DND-41 (cell line): ENCODE data around the gene TBL1X.
"Not testable (repeated sequence)": the region's sequence is repeated elsewhere in the genome, so short reads cannot be mapped to it uniquely, and the experiment has no call there.

ENCODE experiments used
- ATAC-seq: fragments of 200-7000 bp; cut with Tn5 transposase; 3 replicates; pipeline ENCODE4 v1.9.1; 2021; ENCODE audit warnings: low read depth; ENCODE audit not compliant: insufficient read depth
- DNase-seq: peaks from one replicate; pipeline ENCODE4 v3.0.0-alpha.2; 2020
- H2AFZ ChIP-seq: 2 replicates; pipeline ENCODE4 v1.6.0; 2012; ENCODE audit warnings: low read depth, low read length
- H3K27ac ChIP-seq: 2 replicates; pipeline ENCODE4 v1.5.1; 2012; ENCODE audit warnings: low read length, inconsistent platforms
- H3K27me3 ChIP-seq: fragments of 200-600 bp; sonication (generic); 2 replicates; pipeline ENCODE4 v1.6.0; 2012; ENCODE audit warnings: low read length, mild to moderate bottlenecking, inconsistent platforms; ENCODE audit not compliant: insufficient read depth, poor library complexity
- H3K36me3 ChIP-seq: 2 replicates; pipeline ENCODE4 v1.5.1; 2012; ENCODE audit warnings: low read length, inconsistent platforms; ENCODE audit not compliant: insufficient read depth
- H3K4me1 ChIP-seq: 2 replicates; pipeline ENCODE4 v1.5.1; 2012; ENCODE audit warnings: mild to moderate bottlenecking, low read length; ENCODE audit not compliant: insufficient read depth
- H3K4me2 ChIP-seq: 2 replicates; pipeline ENCODE4 v1.6.0; 2012; ENCODE audit warnings: mild to moderate bottlenecking, moderate library complexity, low read length, inconsistent platforms; ENCODE audit not compliant: insufficient read depth
- H3K4me3 ChIP-seq, 2 experiments: fragments of 200-600 bp in 1 of 2; shearing (Covaris generic) in 1 of 2; 2 replicates each; pipeline ENCODE4 v1.5.1; 2012 to 2016; ENCODE audit warnings: inconsistent platforms in 2 of 2, low read length in 2 of 2, mild to moderate bottlenecking in 2 of 2, low read depth in 1 of 2, moderate library complexity in 1 of 2
- H3K79me2 ChIP-seq: 2 replicates; pipeline ENCODE4 v1.6.0; 2012; ENCODE audit warnings: low read length, inconsistent platforms; ENCODE audit not compliant: insufficient read depth
- H3K9ac ChIP-seq: 2 replicates; pipeline ENCODE4 v1.6.0; 2012; ENCODE audit warnings: low read depth, mild to moderate bottlenecking, inconsistent platforms, low read length, moderate library complexity
- H3K9me3 ChIP-seq: 2 replicates; pipeline ENCODE4 v1.5.1; 2012; ENCODE audit warnings: low read length, moderate library complexity, mild to moderate bottlenecking, inconsistent platforms; ENCODE audit not compliant: insufficient read depth, severe bottlenecking
- H4K20me1 ChIP-seq: 2 replicates; pipeline ENCODE4 v1.6.0; 2012; ENCODE audit warnings: low read length; ENCODE audit not compliant: insufficient read depth
- CTCF ChIP-seq: IDR thresholded peaks from 2 replicates; pipeline ENCODE4 v1.5.1; 2012; ENCODE audit warnings: borderline replicate concordance, low read length, moderate library complexity, mild to moderate bottlenecking; ENCODE audit not compliant: poor library complexity, severe bottlenecking; ENCODE audit errors: extremely low read depth
- EZH2 ChIP-seq: IDR thresholded peaks from 3 replicates; pipeline ENCODE4 v1.6.1; 2012; ENCODE audit warnings: borderline replicate concordance, low read depth, mild to moderate bottlenecking, moderate library complexity, low read length, inconsistent platforms; ENCODE audit not compliant: severe bottlenecking

TBL1X gene

GRCh38 chrX:9431281-9431680 lies 33.6 kb upstream of the TBL1X start:
- no peaks in the 10 kb centered on the region for H3K4me1 ChIP-seq
- TF ChIP-seq EZH2 = no peak
- TF ChIP-seq CTCF = no peak
- no peaks in the 10 kb centered on the region for H3K79me2 ChIP-seq
- H3K27ac ChIP-seq = no peak overlapping the region
- H3K4me3 ChIP-seq = no peak overlapping the region
- ATAC-seq (no peak), DNase-seq (no peak)
- H3K4me2 ChIP-seq = no peak overlapping the region
- H3K9ac ChIP-seq = no peak overlapping the region
- H3K36me3 ChIP-seq = no peaks in the 10 kb centered on the region
- H3K27me3 ChIP-seq = no peaks in the 10 kb centered on the region
- no peaks in the 10 kb centered on the region for H3K9me3 ChIP-seq
- H4K20me1 ChIP-seq = no peaks in the 10 kb centered on the region
- no peak overlapping the region for H2AFZ ChIP-seq

DNA sequence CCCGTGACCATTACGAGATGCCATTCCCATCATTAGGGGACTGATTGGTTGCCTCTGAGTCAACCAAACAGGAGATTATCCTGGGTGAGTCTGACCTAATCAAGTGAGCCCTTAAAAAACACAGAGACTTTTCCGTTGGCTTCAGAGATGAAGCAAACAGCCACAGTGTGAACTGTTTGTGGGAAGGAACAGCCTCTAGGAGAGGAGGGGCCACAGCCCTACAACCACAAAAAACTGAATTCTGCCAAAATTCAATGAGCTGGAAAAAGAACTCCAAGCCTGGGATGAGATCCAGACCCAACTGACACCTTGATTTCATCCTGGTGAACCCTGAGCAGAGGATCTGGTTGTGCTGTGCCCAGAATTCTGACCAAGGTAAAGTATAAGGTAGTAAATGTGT lies 31.3 kb upstream of the TBL1X start:
- H3K4me2 ChIP-seq = no peak overlapping the region
- TF ChIP-seq CTCF (no peak), EZH2 (no peak)

DNA sequence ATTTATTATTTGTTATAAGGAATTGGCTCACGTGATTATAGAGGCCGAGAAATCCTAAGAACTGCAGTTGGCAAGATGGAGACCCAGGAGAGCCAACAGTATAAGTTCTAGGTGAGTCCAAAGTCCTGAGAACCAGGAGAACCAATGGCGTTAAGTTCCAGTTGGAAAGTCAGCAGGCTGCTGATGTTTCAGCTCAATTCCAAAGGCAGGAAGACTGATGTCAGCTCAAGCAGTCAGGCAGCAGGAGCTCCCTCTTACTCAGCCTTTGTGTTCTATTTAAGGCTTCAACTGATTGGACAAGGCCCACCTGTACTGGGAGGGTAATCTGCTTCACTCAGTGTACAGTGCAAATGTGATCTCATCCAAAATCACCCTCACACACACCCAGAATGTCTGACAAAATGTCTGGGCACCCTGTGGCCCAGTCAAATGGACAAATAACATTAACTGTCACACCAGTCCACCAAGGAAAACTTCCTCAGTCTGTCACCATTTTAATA lies 30.8 kb upstream of the TBL1X start:
- Histone ChIP-seq H3K9ac (no peak overlapping the region), H3K9me3 (no peaks in the 10 kb centered on the region), H3K4me2 (no peak overlapping the region), H3K79me2 (no peaks in the 10 kb centered on the region), H3K4me3 (no peak overlapping the region), H3K27ac (no peak overlapping the region), H4K20me1 (no peaks in the 10 kb centered on the region), H3K36me3 (no peaks in the 10 kb centered on the region), H2AFZ (no peak overlapping the region), H3K4me1 (no peaks in the 10 kb centered on the region), H3K27me3 (no peaks in the 10 kb centered on the region)
- ATAC-seq (no peak), DNase-seq (no peak)
- TF ChIP-seq CTCF (no peak), EZH2 (no peak)

More for the DNA sequence above, 31.3 kb upstream of the TBL1X start:
- no peak for DNase-seq
- H3K4me3 ChIP-seq = no peak overlapping the region
- peak; percentile 54; the same call in 2 of the 3 replicates for ATAC-seq
- H3K79me2 ChIP-seq = no peaks in the 10 kb centered on the region
- H3K27ac ChIP-seq = no peak overlapping the region
- no peaks in the 10 kb centered on the region for H3K27me3 ChIP-seq
- H3K4me1 ChIP-seq = no peaks in the 10 kb centered on the region
- no peaks in the 10 kb centered on the region for H3K36me3 ChIP-seq
- no peaks in the 10 kb centered on the region for H3K9me3 ChIP-seq
- H4K20me1 ChIP-seq = no peaks in the 10 kb centered on the region
- no peak overlapping the region for H2AFZ ChIP-seq
- no peak overlapping the region for H3K9ac ChIP-seq

DNA sequence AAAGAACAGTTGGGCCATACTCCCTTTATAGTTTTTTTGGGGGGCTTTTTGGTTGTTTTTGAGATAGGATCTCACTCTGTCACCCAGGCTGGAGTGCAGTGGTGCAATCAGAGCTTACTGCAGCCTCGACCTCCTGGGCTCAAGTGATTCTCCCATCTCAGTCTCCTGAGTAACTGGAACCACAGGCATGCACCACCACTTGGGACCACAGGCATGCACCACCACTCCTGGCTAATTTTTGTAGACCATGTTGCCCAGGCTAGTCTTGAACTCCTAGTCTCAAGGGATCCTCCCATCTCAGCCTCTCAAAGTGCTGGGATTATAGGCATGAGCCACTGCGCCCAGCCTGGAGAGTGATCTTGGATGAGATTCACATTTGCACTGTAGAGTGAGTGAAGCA lies 29.8 kb upstream of the TBL1X start:
- not testable (repeated sequence) for H2AFZ ChIP-seq, H3K4me1 ChIP-seq, H3K9ac ChIP-seq, H3K27me3 ChIP-seq, H3K27ac ChIP-seq, H4K20me1 ChIP-seq, DNase-seq, H3K79me2 ChIP-seq, H3K9me3 ChIP-seq, H3K4me2 ChIP-seq, H3K4me3 ChIP-seq, H3K36me3 ChIP-seq, ATAC-seq
